Ovary (tissue), 3 donors: ENCODE results near the gene RMND1.

Source experiments
- POLR2A ChIP-seq: fragments of 450-650 bp; IDR thresholded peaks from one replicate; pipeline ENCODE4 v1.6.1; 2017; ENCODE audit warnings: antibody characterized with exemption, mild to moderate bottlenecking, moderate library complexity
- TF ChIP-seq, protein P1 (sequence below), 3 donors: fragments of 450-650 bp in 2 of 3; fragments of 200-600 bp in 1 of 3; IDR thresholded peaks; one replicate each; pipeline versions ENCODE4 v1.5.1 to v1.8.0; 2016 to 2022; ENCODE audit warnings: antibody characterized with exemption in 3 of 3, mild to moderate bottlenecking in 1 of 3
- donor health status: DM: no; HTN: no; CAD: no.

GRCh38 chr6:151390851-151391470 lies 61.0 kb downstream of the RMND1 start:
- TF ChIP-seq, protein P1, sequence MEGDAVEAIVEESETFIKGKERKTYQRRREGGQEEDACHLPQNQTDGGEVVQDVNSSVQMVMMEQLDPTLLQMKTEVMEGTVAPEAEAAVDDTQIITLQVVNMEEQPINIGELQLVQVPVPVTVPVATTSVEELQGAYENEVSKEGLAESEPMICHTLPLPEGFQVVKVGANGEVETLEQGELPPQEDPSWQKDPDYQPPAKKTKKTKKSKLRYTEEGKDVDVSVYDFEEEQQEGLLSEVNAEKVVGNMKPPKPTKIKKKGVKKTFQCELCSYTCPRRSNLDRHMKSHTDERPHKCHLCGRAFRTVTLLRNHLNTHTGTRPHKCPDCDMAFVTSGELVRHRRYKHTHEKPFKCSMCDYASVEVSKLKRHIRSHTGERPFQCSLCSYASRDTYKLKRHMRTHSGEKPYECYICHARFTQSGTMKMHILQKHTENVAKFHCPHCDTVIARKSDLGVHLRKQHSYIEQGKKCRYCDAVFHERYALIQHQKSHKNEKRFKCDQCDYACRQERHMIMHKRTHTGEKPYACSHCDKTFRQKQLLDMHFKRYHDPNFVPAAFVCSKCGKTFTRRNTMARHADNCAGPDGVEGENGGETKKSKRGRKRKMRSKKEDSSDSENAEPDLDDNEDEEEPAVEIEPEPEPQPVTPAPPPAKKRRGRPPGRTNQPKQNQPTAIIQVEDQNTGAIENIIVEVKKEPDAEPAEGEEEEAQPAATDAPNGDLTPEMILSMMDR (IDR thresholded peaks at IDR 0.05) = peak in 1 of 3 donors; percentile 27
- TF ChIP-seq POLR2A = peak; percentile 56
